Trophoblast cell (in vitro differentiated cells and primary cell): ENCODE data around the gene HIC2.
A peak's percentile ranks its signal among the peaks of the same experiment; 100 is the strongest.
"Not testable (repeated sequence)": the region's sequence is repeated elsewhere in the genome, so short reads cannot be mapped to it uniquely, and the experiment has no call there.

ENCODE experiments used
- DNase-seq, 2 donors: peaks; one replicate each; pipeline ENCODE4 v3.0.0-alpha.2; 2016
- H2AFZ ChIP-seq: 2 replicates; pipeline ENCODE4 v1.6.1; 2013; ENCODE audit warnings: low read length, moderate library complexity, mild to moderate bottlenecking; ENCODE audit not compliant: insufficient read depth, poor library complexity
- H2AK5ac ChIP-seq: 2 replicates; pipeline ENCODE4 v1.6.1; 2013; ENCODE audit warnings: mild to moderate bottlenecking, low read length
- H2BK120ac ChIP-seq: 2 replicates; pipeline ENCODE4 v1.6.1; 2013; ENCODE audit warnings: low read length, mild to moderate bottlenecking, moderate library complexity; ENCODE audit not compliant: insufficient read depth, poor library complexity
- H2BK12ac ChIP-seq: 2 replicates; pipeline ENCODE4 v1.6.1; 2013; ENCODE audit warnings: mild to moderate bottlenecking, low read length, moderate library complexity
- H2BK5ac ChIP-seq: 2 replicates; pipeline ENCODE4 v1.6.1; 2013; ENCODE audit warnings: low read length, low read depth, moderate library complexity, mild to moderate bottlenecking; ENCODE audit not compliant: poor library complexity
- H3K14ac ChIP-seq: 2 replicates; pipeline ENCODE4 v1.6.1; 2013; ENCODE audit warnings: mild to moderate bottlenecking, low read length
- H3K18ac ChIP-seq: 2 replicates; pipeline ENCODE4 v1.6.1; 2013; ENCODE audit warnings: mild to moderate bottlenecking, low read length
- H3K23ac ChIP-seq: 2 replicates; pipeline ENCODE4 v1.6.1; 2013; ENCODE audit warnings: low read length
- H3K27ac ChIP-seq: 2 replicates; pipeline ENCODE4 v1.5.1; 2013; ENCODE audit warnings: low read depth, mild to moderate bottlenecking, inconsistent platforms, low read length, moderate library complexity
- H3K27me3 ChIP-seq: 2 replicates; pipeline ENCODE4 v1.6.1; 2013; ENCODE audit warnings: inconsistent platforms, mild to moderate bottlenecking, low read length, moderate library complexity; ENCODE audit not compliant: insufficient read depth
- H3K36me3 ChIP-seq, 2 experiments: 1 replicate in 1 of 2; 2 replicates in 1 of 2; pipeline ENCODE4 v1.6.1; 2013; ENCODE audit warnings: low read length in 2 of 2, mild to moderate bottlenecking in 2 of 2, moderate library complexity in 1 of 2; ENCODE audit not compliant: insufficient read depth in 2 of 2, control insufficient read depth in 1 of 2
- H3K4ac ChIP-seq: 2 replicates; pipeline ENCODE4 v1.6.1; 2013; ENCODE audit warnings: low read depth, mild to moderate bottlenecking, low read length, moderate library complexity
- H3K4me1 ChIP-seq, 2 experiments: 1 replicate in 1 of 2; 2 replicates in 1 of 2; pipeline ENCODE4 v1.6.1; 2013; ENCODE audit warnings: low read length in 2 of 2, mild to moderate bottlenecking in 2 of 2, moderate library complexity in 1 of 2; ENCODE audit not compliant: insufficient read depth in 2 of 2, control insufficient read depth in 1 of 2
- H3K4me2 ChIP-seq: 2 replicates; pipeline ENCODE4 v1.6.1; 2013; ENCODE audit warnings: inconsistent platforms, mild to moderate bottlenecking, low read length, moderate library complexity
- H3K4me3 ChIP-seq: 2 replicates; pipeline ENCODE4 v1.5.1; 2013; ENCODE audit warnings: mild to moderate bottlenecking, low read depth, low read length, inconsistent platforms
- H3K79me1 ChIP-seq: one replicate; pipeline ENCODE4 v1.6.1; 2013; ENCODE audit warnings: low read length
- H3K79me2 ChIP-seq: 2 replicates; pipeline ENCODE4 v1.6.1; 2013; ENCODE audit warnings: low read length, mild to moderate bottlenecking; ENCODE audit not compliant: control insufficient read depth, insufficient read depth, poor library complexity
- H3K9ac ChIP-seq: 2 replicates; pipeline ENCODE4 v1.6.1; 2013; ENCODE audit warnings: mild to moderate bottlenecking, low read length
- H3K9me3 ChIP-seq: 2 replicates; pipeline ENCODE4 v1.6.1; 2013; ENCODE audit warnings: low read depth, mild to moderate bottlenecking, control low read depth, inconsistent platforms, low read length; ENCODE audit not compliant: insufficient read depth
- H4K12ac ChIP-seq: 2 replicates; pipeline ENCODE4 v1.6.1; 2013; ENCODE audit warnings: low read depth, mild to moderate bottlenecking, low read length, moderate library complexity
- H4K8ac ChIP-seq: 2 replicates; pipeline ENCODE4 v1.6.1; 2013; ENCODE audit warnings: low read depth, mild to moderate bottlenecking, low read length, moderate library complexity
- H4K91ac ChIP-seq: one replicate; pipeline ENCODE4 v1.6.1; 2013; ENCODE audit warnings: low read depth, mild to moderate bottlenecking, low read length, moderate library complexity
- WGBS: extraction: QIAGEN DNeasy Blood & Tissue Kit; methylation state at CpG from one replicate; pipeline ENCODE4 v1.1.7; 2013; ENCODE audit warnings: missing lambda C conversion rate; ENCODE audit not compliant: insufficient read length, insufficient coverage; ENCODE audit errors: extremely low coverage; 5-methylcytosine and 5-hydroxymethylcytosine counted together

HIC2 gene

DNA sequence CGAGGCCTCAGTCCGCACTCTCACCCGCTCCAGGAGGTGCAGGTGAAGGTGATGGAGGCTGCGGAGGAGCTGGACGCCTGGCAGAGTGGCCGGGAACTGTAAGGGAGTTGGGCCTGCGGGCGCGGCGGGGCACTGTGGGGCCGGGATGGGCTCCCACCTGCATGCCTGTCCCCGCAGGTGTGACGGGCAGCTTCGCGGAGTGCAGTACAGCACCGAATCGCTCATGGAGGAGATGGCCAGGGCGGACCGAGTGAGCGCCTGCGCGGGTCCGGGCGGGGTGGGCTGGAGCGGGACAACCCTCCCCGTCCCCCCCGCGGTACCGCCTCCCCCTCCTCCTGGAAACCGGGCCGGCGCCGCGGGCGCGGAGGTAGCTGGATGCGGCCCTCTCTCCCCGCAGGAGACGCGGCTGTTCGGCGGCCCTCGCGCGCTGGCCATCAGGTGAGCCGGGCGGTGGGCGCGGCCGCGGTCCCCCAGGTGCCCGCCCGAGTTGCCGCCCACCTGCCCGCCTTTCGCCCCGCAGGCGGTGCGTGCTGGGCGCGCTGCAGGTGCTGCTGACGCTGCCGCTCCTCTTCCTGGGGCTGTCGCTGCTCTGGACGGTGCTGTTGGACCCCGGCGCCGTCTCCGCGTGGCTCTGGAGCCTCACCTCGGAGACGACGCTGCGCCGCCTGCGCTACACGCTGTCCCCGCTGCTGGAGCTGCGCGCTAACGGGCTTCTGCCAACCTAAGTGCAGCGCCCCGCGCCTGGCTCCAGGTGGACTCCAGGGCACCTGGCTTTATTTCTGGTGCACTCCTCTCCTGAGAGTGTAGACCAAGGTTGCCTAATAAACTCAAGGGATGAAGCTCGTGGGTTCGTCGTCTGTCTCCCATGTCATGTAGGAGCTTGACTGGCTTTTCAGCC is 52.2 kb downstream of the HIC2 start:
- not testable (repeated sequence) for H2AFZ ChIP-seq, H4K91ac ChIP-seq, H3K23ac ChIP-seq, H3K9me3 ChIP-seq, H2BK120ac ChIP-seq, H3K4ac ChIP-seq, H3K9ac ChIP-seq, H3K27ac ChIP-seq, H2BK12ac ChIP-seq, H3K14ac ChIP-seq, H3K27me3 ChIP-seq, H4K8ac ChIP-seq, H3K79me2 ChIP-seq, H4K12ac ChIP-seq, H3K4me2 ChIP-seq, H3K79me1 ChIP-seq, H3K4me3 ChIP-seq, H2BK5ac ChIP-seq, H2AK5ac ChIP-seq, H3K36me3 ChIP-seq, H3K4me1 ChIP-seq, H3K18ac ChIP-seq
- WGBS, result no CpG with 5 or more reads among the region's 87 CpGs
- peak in 1 of 2 donors; percentile 11 for DNase-seq

GRCh38 chr22:21472984-21473383 is 55.8 kb downstream of the HIC2 start:
- not testable (repeated sequence) for H3K14ac ChIP-seq, H2AFZ ChIP-seq, H4K91ac ChIP-seq, H3K79me2 ChIP-seq, H4K8ac ChIP-seq, H3K23ac ChIP-seq, H2AK5ac ChIP-seq, H3K4me1 ChIP-seq, H3K4ac ChIP-seq, H2BK5ac ChIP-seq, H3K36me3 ChIP-seq, H3K9ac ChIP-seq, H2BK12ac ChIP-seq, H3K4me2 ChIP-seq, DNase-seq, H3K79me1 ChIP-seq, H3K4me3 ChIP-seq, H3K9me3 ChIP-seq, H4K12ac ChIP-seq, H2BK120ac ChIP-seq, H3K27me3 ChIP-seq, H3K18ac ChIP-seq, H3K27ac ChIP-seq
- WGBS, result no CpG with 5 or more reads among the region's 11 CpGs

- H2AFZ ChIP-seq, H3K9ac ChIP-seq, H2AK5ac ChIP-seq, H2BK5ac ChIP-seq, H3K4me2 ChIP-seq, H3K4me3 ChIP-seq, H3K23ac ChIP-seq, H4K12ac ChIP-seq, H3K9me3 ChIP-seq, H3K27ac ChIP-seq, H3K4me1 ChIP-seq, H3K4ac ChIP-seq, H2BK120ac ChIP-seq, H3K36me3 ChIP-seq, H2BK12ac ChIP-seq, H4K91ac ChIP-seq, H3K79me2 ChIP-seq, DNase-seq, H3K14ac ChIP-seq, H3K18ac ChIP-seq, H3K27me3 ChIP-seq, H3K79me1 ChIP-seq, H4K8ac ChIP-seq: not testable (repeated sequence)
- WGBS, result no CpG with 5 or more reads among the region's 13 CpGs
Observed at GRCh38 chr22:21473664-21474063, 56.5 kb downstream of the HIC2 start.

GRCh38 chr22:21484039-21484438 is 66.9 kb downstream of the HIC2 start:
- not testable (repeated sequence) for H3K14ac ChIP-seq, H3K23ac ChIP-seq, H2AK5ac ChIP-seq, H3K79me2 ChIP-seq, H3K4me3 ChIP-seq, H3K79me1 ChIP-seq, H3K36me3 ChIP-seq, H2BK12ac ChIP-seq, H2BK5ac ChIP-seq, DNase-seq, H2BK120ac ChIP-seq, H4K91ac ChIP-seq, H3K4me1 ChIP-seq, H4K12ac ChIP-seq, H2AFZ ChIP-seq, H4K8ac ChIP-seq, H3K27ac ChIP-seq, H3K4me2 ChIP-seq, H3K18ac ChIP-seq, H3K9me3 ChIP-seq, H3K4ac ChIP-seq, H3K27me3 ChIP-seq, H3K9ac ChIP-seq
- WGBS, result no CpG with 5 or more reads among the region's 14 CpGs
